GM18858 (cell line): ENCODE data around the gene L3MBTL3.

Source experiments
- ATAC-seq: cut with Tn5 transposase; IDR thresholded peaks from one replicate; pipeline ENCODE4 v1.9.1; 2021; ENCODE audit not compliant: unreplicated experiment

Gene L3MBTL3

DNA sequence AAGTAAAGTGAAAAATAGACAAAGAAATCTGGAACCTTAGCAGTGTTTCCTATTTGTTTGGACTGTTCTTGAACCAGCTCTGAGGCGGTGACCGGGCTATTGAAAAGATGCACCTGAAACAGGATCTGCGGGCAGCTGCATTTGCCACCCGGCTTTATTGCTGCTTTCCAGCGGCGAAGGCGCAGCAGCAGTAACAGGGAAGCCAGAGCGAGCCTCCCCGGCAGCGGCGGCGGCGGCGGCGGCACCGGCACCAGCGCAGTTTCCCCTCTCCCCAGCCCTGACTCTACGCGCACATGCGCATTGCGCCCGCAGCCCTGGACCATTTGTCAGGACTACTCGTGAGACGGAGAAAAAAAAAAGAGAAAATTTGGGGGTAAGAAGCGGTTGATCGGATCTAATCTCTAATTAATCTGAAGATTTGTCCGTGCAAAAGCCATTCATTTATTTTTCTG lies at the start of gene L3MBTL3:
Gene L3MBTL3 (plus strand): TSS at position 290 of the 452 bp plus-strand sequence. CDS start 24,119 bp downstream, outside the sequence.
- peak; percentile 43 for ATAC-seq

DNA sequence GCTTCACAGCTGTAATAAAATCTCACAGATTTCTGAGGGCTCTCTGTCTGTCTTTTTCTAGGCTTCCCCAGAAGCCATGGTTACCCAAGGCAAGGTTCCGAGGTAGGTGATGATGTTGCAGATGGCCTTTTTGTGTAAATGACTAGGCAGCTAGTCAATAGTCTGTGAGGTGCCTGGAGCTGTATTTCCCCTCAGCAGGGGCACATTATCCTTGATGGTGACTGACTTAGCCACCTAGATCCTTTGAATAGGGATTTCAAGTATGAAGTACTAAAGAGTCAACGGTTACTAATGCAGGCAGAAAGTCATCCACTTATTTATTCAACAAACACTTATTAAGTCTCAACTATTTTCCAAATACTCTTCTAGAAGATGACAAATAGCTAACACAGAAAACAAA lies 49.3 kb upstream of the L3MBTL3 start:
- no peak for ATAC-seq

DNA sequence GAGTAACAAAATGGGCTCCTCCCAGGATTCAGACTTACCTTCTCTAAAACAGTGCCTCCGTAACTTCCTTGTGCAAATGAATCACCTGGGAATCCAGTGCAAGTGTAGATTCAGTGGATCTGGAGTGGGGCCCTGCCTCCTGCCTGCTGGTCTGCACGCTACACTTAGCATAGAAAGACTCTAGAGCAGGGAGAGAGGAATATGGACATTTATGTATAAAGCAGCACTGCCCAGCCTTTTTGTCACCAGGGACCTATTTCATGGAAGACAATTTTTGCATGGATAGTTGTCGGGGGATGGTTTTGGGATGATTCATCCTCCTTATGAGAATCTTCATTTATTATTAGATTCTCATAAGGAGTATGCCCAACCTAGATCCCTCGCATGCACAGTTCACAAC lies 42.3 kb upstream of the L3MBTL3 start:
- ATAC-seq, result no peak

DNA sequence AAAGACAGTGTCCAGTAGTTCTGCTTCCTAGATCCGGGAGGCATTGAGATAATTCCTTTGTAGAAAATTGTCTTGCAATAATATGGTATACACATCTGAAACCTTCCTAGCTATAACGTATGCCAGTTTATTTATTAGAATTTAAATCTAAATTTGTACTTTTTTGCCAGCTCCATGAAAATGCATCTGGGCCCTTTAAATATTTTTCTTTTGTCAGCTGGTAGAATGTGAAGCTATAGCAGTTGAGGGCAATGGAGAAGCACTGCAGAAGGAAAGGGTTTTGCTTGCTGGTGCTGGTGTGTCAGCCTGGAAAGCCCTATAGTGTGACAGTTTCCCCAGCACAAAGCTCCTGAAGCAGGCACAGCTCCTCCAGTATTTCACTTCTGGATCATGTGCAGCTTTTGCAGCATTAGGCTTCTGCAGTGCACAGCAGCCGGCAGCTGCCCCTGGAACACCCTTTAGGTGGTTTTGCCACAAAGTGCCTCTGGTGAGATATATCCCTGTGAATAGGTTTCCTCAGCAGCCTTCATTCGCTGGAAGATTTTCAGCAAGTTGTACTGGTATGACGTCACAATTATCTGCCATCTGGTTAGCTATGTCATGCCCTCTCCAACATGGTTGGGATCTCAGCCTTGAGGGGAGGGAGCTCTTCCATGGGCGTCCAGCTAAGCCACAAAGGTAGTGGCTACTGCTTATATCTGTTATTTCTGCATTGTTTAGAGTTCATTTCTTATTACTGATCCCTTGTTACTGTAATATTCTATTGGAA lies 40.0 kb upstream of the L3MBTL3 start:
- ATAC-seq, result no peak

DNA sequence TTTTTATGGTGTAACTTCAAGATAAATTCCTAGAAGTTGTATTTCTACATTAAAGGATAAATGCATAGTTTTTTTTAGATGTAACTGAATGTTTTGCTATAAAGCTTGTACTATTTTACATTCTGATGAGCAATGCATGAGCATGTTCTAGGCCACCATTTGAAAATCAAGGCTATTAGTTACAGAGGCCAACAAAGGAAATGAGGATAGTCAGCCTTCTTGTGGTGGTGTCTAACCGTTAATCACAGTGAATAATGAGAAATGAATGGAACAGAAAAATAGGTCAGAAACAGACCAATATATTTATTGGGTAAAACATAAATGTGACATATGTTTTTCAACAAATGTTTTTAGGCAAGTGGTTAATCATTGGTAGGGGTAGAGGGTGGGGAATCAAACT lies 37.6 kb upstream of the L3MBTL3 start:
- no peak for ATAC-seq

GRCh38 chr6:129981598-129981997 lies 36.8 kb upstream of the L3MBTL3 start:
- ATAC-seq, result no peak

GRCh38 chr6:129989396-129989795 lies 29.0 kb upstream of the L3MBTL3 start:
- no peak for ATAC-seq

DNA sequence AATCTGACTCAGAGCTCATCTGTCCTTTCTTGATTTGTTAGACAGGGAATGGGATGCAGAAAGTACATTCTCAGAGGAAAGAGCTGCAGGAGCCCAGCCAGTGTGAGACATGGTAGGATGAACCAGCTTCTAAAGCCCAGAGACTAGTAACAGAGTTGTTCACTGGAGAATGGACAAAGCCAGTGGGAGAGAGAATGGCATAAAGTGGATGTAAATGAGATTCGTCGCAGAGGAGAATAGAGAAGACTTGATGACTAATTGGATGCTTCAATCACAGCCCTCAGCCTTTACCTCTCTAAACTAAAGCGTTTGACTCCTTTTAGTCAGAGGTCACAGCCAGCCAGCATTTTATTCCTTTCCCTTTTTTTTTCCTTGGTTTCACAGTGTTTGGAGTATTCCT lies 25.5 kb upstream of the L3MBTL3 start:
- ATAC-seq, result no peak

DNA sequence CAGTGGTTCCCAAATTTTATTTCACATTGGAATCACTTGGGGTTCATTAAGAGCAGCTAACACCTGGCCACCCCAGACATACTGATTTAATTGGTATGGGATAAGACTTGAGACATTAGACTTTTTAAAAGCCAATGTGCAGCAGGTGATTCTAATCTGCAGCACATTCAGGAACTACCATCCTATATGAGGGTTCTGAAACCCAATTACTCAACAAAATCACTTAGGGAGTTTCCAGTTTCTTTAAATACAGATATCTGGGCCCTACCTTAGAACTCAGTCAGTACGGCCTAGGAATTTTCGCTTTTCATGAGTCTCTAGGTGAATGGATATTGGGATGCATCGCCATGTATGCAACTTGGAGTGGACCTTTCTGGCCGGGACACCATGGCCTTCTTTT lies 24.0 kb upstream of the L3MBTL3 start:
- no peak for ATAC-seq

DNA sequence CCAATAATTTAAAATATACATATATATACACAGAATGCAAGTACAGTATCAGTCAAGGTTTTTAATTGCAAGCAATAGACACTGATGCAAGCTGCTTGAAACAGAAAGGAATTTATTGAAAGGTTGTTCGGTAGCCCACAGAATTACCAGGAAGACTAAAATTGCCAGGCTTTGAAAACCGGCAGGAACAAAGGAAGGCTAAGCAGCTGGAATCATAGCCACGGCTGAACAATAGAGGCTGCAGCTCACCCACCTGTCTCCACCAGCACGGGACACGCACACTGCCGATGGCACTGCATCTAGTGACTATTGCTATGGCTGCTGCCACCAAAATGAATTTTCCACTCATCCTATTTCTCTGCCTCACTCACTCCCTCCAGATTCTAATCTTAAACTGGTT lies 22.0 kb upstream of the L3MBTL3 start:
- no peak for ATAC-seq

GRCh38 chr6:130000526-130001421 lies 17.6 kb upstream of the L3MBTL3 start:
- ATAC-seq, result no peak

- no peak for ATAC-seq
Measured at GRCh38 chr6:130008236-130008873, 10.0 kb upstream of the L3MBTL3 start.

- ATAC-seq, result no peak
Measured at GRCh38 chr6:130009146-130009545, 9.2 kb upstream of the L3MBTL3 start.

DNA sequence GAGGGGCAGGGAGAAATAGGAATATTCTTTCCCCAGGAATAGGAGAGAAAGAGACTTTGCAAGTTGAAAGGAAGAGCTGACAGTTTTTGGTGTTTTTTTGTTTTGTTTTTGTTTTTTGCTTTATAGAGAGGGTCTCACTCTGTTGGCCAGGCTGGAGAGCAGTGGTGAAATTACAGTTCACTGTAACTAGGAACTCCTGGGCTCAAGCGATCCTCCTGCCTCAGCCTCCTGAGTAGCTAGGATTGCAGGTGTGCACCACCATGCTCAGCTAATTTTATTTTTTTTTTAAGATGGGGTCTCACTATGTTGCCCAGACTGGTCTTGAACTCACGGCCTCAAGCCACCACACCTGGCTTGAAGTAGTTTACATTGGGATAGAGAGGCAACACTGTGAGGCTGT lies 8.0 kb upstream of the L3MBTL3 start:
- no peak for ATAC-seq

DNA sequence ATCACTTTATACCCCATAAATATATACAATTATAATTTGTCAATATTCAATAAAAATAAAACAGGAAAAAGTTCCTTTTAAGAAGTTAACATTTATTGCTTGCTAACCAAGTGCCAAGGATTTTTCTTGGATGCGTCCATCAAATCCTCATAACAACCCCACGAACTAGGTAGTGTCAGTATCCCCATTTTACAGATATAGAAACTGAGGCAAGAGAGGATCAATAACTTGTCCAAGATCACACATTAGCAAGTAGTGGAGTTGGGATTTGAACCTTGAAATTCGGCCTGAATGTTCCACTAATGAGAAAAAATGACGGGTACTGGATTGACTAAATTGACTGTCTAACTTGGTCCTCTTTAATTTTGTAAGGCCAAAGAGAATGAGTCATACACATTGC lies 5.7 kb upstream of the L3MBTL3 start:
- ATAC-seq, result no peak

- ATAC-seq, result no peak
Measured at GRCh38 chr6:130018744-130019325, 454 bp downstream of the L3MBTL3 start.

DNA sequence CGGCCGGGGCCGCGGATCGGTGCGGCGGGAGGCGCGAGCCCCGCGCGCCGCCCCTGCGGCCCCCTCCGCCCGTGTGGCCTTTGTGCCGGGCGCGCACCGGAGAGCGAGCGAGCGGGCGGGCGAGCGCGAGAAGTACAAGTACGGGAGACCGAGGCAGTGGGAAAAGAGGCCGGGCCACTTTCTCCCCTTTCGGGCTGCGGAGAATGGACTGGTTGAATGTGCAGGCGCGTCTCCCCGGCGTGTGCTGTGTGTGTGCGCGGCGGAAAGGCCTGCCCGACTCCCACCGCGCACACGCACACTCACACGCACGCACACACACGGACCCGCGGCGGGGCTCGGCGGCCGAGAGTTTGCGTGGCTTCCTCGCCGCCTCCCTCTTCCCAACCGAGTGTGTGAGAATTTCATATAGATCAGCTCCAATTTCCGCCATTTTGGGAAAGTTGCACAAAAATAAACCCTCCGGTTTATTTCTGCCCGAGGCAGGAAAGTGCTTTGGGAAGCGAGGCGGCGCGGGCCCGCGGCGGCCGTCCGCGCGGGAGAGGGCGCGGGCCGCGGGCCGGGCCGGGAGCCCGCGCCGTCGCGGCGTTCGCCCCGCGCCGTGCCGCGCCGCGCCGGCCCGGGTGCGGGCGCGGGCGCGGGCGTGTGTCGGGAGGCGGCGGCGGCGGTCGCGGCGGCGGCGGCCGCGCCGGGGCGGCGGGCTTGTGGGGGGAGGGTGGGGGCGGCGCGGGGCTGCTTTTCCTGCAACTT lies 1.1 kb downstream of the L3MBTL3 start:
- no peak for ATAC-seq

GRCh38 chr6:130020073-130020906 lies 1.9 kb downstream of the L3MBTL3 start:
- no peak for ATAC-seq

GRCh38 chr6:130020907-130021629 lies 2.7 kb downstream of the L3MBTL3 start:
- ATAC-seq, result peak; percentile 65
